Brain microvascular endothelial cell (primary cell): Measurements from ENCODE around the gene CRYBB1.
A peak's percentile ranks its signal among the peaks of the same experiment; 100 is the strongest.
"Not testable (repeated sequence)": the region's sequence is repeated elsewhere in the genome, so short reads cannot be mapped to it uniquely, and the experiment has no call there.

Experiments used
- DNase-seq: peaks from one replicate; pipeline ENCODE4 v3.0.0-alpha.2; 2020
- H3K27ac ChIP-seq: fragments of 250-450 bp; sonication (Bioruptor Pico); 2 replicates; pipeline ENCODE4 v1.5.1; 2020; ENCODE audit warnings: mild to moderate bottlenecking, moderate library complexity
- H3K27me3 ChIP-seq: fragments of 250-450 bp; sonication (Bioruptor Pico); replicated peaks from 2 replicates; pipeline ENCODE4 v1.5.1; 2020; ENCODE audit warnings: mild to moderate bottlenecking
- H3K36me3 ChIP-seq: fragments of 250-450 bp; sonication (Bioruptor Pico); replicated peaks from 2 replicates; pipeline ENCODE4 v1.5.1; 2020; ENCODE audit warnings: mild to moderate bottlenecking
- H3K4me3 ChIP-seq: 2 replicates; pipeline ENCODE4 v1.5.1; 2011; ENCODE audit warnings: low read depth, mild to moderate bottlenecking, control low read depth, low read length, moderate library complexity
- CTCF ChIP-seq: IDR thresholded peaks from 2 replicates; pipeline ENCODE4 v1.5.1; 2011; ENCODE audit warnings: low read depth, mild to moderate bottlenecking, moderate library complexity, low read length, control low read depth, inconsistent platforms; ENCODE audit errors: missing control alignments
- in situ Hi-C: cut with HindIII; loops from 2 replicates; pipeline ENCODE4 v1.10.0; 2017; ENCODE audit warnings: low sequenced_read_pairs, low pct_ligation_motif_present

The CRYBB1 gene

DNA sequence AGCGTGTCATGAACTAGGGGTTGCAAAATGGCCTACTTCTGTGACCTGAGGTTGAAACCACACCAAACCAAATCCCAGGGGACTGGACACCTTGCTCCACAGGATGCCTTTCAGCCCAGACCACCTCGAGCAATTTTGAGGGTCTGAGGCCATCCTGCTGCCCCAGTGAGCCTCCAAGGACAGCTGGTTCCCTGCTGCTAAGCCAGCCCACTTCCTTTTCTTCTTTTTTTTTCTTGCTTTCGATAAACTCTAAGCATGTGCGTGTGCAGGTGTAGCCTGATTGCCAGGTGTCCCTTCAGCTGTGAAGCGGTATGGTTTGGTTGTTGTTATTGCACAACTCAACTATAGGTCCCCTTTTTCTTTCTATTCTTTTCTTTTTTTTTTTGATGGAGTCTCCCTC lies 2.7 kb downstream of the CRYBB1 start:
- TF ChIP-seq CTCF = no peak
- Histone ChIP-seq H3K27ac (no peak overlapping the region), H3K27me3 (no peaks in the 10 kb centered on the region), H3K36me3 (no peaks in the 10 kb centered on the region), H3K4me3 (no peak overlapping the region)
- no peak for DNase-seq
- in situ Hi-C loops = no loop called here

DNA sequence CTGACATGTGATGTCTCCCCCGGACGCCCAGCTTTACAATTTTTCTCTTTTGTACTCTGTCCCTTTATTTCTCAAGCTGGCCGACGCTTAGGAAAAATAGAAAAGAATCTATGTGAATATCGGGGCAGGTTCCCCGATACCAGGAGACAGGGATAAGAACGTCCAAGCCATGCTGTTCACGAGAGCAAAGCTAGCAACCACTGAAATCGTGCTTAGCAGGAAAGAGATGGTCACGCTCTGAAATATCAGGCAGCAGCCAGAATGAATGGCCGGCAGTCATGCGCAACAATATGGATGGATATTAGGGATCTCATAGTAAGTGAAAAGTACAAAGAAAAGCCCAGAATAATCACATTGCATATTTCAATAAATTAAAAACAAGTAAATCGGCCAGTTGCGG lies 3.5 kb downstream of the CRYBB1 start:
- in situ Hi-C loops = no loop called here
- Histone ChIP-seq H3K27ac (no peak overlapping the region), H3K36me3 (no peaks in the 10 kb centered on the region), H3K27me3 (no peaks in the 10 kb centered on the region), H3K4me3 (no peak overlapping the region)
- TF ChIP-seq CTCF = no peak
- DNase-seq = no peak

DNA sequence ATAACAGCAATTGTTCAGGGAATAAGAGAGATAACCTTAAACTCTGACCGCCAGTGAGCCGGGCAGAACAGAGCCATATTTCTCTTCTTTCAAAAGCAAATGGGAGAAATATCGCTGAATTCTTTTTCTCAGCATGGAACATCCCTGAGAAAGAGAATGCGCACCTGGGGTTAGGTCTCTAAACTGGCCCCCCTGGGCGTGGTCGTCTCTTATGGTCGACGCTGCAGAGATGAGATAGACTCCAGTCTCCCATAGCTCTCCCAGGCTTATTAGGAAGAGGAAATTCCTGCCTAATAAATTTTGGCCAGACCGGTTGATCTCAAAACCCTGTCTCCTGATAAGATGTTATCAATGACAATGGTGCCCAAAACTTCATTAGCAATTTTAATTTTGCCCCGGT lies 4.1 kb downstream of the CRYBB1 start:
- H3K27me3 ChIP-seq, H3K4me3 ChIP-seq, in situ Hi-C loops, H3K36me3 ChIP-seq, H3K27ac ChIP-seq, DNase-seq: not testable (repeated sequence)

GRCh38 chr22:26612652-26613051 lies 5.2 kb downstream of the CRYBB1 start:
- Histone ChIP-seq H3K4me3 (no peak overlapping the region), H3K36me3 (no peaks in the 10 kb centered on the region), H3K27me3 (no peaks in the 10 kb centered on the region), H3K27ac (no peak overlapping the region)
- in situ Hi-C loops = no loop called here
- TF ChIP-seq CTCF = no peak
- DNase-seq = no peak

DNA sequence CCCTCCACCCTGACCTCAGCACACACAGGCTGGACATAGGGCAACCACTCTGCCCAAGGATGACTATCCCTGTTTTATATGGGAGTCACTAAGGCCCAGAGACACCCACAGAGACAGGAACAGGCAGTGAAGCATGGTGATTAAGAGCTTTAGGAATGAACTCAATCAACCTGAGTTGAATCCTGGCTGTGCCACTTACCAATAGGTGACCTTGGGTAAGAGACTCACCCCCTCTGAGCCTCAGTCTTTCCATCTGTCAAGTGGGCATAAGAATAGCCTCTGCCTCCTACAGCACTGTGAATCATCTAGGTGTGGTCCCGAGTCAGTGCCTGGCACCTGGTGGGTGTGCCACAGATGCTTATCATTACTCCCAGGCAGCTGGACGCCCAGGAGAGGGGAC lies 6.8 kb downstream of the CRYBB1 start:
- no peaks in the 10 kb centered on the region for H3K27me3 ChIP-seq
- TF ChIP-seq CTCF = no peak
- no peak for DNase-seq
- in situ Hi-C loops = no loop called here
- no peak overlapping the region for H3K4me3 ChIP-seq
- H3K27ac ChIP-seq = no peak overlapping the region
- no peaks in the 10 kb centered on the region for H3K36me3 ChIP-seq

DNA sequence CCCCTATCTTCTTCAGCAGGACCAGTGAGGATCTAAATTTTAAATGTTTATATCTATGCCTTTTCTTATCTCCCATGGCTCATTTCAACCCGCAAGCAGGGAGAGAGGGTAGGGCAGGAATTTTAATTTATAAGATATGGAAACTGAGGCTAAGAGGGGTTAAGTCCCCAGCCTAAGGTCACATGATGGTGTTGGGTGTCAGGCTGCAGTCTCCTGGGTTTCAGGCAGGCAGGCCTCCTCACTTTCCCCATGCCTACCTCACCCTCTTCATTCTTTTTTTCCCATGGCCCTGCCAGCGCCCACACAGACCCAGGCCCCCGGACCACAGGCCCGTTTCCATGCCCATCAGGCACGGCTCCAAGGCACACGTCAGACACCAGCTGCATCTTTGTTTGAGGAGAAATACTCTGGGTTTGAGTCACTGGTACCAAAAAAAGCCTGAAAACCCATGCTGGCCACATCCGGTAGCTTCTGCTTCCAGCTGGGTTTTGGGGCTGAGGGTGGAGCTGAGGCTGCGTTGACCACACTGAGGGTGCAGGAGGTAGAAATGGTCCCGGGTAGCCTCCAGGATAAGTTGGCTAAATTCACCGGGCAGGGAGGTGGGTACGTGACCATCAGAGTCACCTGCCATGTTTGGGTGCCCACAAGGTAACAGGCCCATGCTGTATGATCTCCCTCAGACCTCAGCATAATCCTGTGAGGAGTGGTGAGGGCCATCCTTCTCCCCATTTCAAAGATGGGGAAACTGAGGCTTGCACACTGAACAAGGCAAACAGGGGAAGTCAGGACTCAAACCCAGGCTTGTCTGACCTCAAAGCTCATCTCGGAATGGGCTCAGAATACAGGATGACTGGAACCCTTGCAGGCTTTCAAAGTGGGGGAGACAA lies 7.5 kb downstream of the CRYBB1 start:
- in situ Hi-C loops = no loop called here
- Histone ChIP-seq H3K27ac (peak overlapping the region; percentile 40), H3K27me3 (no peaks in the 10 kb centered on the region), H3K36me3 (no peaks in the 10 kb centered on the region), H3K4me3 (no peak overlapping the region)
- no peak for TF ChIP-seq CTCF
- DNase-seq = peak; percentile 89
